GM12873 (cell line): ENCODE results near the gene BBC3.

Source experiments
- CTCF ChIP-seq: IDR thresholded peaks from 2 replicates; pipeline ENCODE4 v1.5.1; 2012; ENCODE audit warnings: low read depth, mild to moderate bottlenecking, moderate library complexity, low read length, control low read depth; ENCODE audit not compliant: insufficient read depth; ENCODE audit errors: missing control alignments

The BBC3 gene

GRCh38 chr19:47272448-47273312 is 41.7 kb upstream of the BBC3 start:
- TF ChIP-seq CTCF: no peak

DNA sequence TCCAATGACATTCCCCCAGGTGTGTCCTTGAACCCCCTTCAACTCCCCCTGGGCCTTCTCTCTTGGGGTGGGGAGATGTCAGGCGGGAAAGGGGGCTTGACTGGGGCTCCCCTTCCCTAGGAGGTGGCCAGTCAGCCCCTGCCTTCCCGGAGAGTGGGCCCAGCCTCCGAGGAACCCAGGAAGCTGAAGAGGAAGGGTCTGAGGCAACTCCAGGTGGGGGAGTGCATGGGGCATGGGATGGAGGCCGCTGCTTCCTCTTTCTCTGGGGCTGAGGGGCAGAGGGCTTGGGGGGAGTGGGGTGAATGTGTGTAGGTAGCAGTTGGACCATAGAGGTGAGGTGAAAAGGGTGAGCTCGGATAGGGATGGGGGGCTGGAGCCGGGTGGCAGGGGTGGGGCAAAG is 41.0 kb upstream of the BBC3 start:
- TF ChIP-seq CTCF: no peak

DNA sequence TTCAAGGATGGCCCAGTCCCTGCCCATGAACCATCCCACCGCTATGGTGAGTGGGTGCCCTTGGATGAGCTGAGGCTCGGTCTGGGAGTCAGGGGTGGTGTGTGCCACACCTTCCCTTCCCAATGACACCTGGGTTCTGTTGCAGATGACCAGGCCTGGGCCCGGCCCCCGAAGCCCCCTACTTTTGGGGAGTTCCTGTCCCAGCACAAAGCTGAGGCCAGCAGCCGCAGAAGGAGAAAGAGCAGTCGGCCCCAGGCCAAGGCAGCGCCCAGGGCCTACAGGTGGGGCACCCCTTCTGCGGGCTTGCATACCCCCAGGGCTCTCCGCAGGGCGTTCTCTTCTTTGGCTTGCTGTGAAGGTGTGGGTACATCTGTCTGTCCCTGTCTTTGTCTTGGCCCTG is 39.4 kb upstream of the BBC3 start:
- TF ChIP-seq CTCF: no peak

DNA sequence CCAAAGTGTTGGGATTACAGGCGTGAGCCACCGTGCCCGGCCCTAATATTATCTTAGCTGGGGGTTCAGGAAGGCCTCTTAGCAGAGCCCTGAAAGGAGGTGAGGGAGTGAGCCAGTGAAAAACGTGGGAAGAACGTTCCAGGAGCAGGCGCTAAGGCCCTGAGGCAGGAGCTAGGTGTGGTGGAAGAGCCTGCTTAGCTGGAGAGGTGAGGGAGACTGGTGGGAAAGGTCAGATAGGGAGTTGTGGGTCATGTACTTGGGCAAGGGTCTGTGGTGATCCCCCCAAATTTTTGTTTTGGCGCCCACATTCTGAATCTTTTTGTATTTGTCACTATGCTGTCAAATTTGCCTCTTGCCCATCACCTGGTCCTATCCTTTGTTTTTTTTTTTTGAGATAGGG is 38.6 kb upstream of the BBC3 start:
- no peak for TF ChIP-seq CTCF

- no peak for TF ChIP-seq CTCF
These were observed 37.0 kb upstream of the BBC3 start for GRCh38 chr19:47268028-47268427.

DNA sequence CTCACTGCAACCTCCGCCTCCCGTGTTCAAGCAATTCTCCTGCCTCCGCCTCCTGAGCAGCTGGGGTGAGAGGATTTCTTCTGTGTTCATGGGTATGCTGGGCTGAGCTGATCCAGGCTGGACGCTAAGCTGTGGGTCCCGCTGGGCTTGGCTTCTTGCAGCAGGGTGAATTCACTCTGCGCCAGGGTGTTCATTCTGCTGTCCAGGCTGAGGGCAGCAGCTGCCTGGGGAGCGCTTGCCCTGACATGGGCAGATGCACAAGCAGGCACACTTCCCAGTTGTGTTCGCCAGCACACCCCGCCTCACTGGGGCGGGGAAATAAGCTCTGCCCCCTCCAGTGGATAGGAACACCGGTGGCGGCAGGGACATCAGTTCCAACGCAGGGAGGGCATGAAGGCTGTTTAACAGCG is 36.4 kb upstream of the BBC3 start:
- no peak for TF ChIP-seq CTCF

- TF ChIP-seq CTCF: no peak
These were observed 35.5 kb upstream of the BBC3 start for GRCh38 chr19:47266401-47266941.
